HepG2 (cell line): ENCODE data around the gene PARD3. TPM values are rescaled to one million over a fixed set of nuclear protein-coding genes. Genes with fewer than 3 reads are reported as not detected.

ENCODE experiments used
- ATAC-seq: fragments of 200-7000 bp; cut with Tn5 transposase; 3 replicates; pipeline ENCODE4 v1.9.1; 2020; ENCODE audit warnings: mild to moderate bottlenecking, moderate library complexity
- BruUV-seq: library from RNA; stranded (reverse); fragments of 400-500 nt; replicated peaks from 2 replicates; lab custom pipeline; 2021; lab: Mats Ljungman, UMichigan
- CTCF ChIA-PET: fragments of 300-600 bp; formaldehyde crosslinking; extraction: SDS; loops from one replicate; lab custom pipeline; 2021; ENCODE audit warnings: low total read pairs, inconsistent platforms, low intra/inter-chr PET ratio; lab: Yijun Ruan, JAX
- POLR2A ChIA-PET: fragments of 350-600 bp; sonication (Branson Sonifier 250); formaldehyde crosslinking; loops from one replicate; lab custom pipeline; 2020; ENCODE audit warnings: antibody characterized with exemption, inconsistent platforms; lab: Yijun Ruan, JAX
- DNase-seq: peaks from one replicate; pipeline ENCODE4 v3.0.0-alpha.2; 2015; ENCODE audit warnings: low spot score
- FAIRE-seq: peaks from 3 replicates; lab custom pipeline; 2011; peaks lifted over from hg19 to GRCh38; lab: Jason Lieb, UNC
- H2AFZ ChIP-seq: one replicate; pipeline ENCODE4 v1.6.1; 2011; ENCODE audit warnings: low read length, inconsistent platforms
- H3K27ac ChIP-seq: fragments of 300-600 bp; 3 replicates; pipeline ENCODE4 v1.8.0; 2011; ENCODE audit warnings: mixed run types, mild to moderate bottlenecking, mixed read lengths, low read length, inconsistent platforms; ENCODE audit not compliant: insufficient read depth; ENCODE audit errors: extremely low read length
- H3K27me3 ChIP-seq, 2 experiments: fragments of 200-600 bp in 1 of 2; 2 replicates in 1 of 2; 3 replicates in 1 of 2; pipeline versions ENCODE4 v1.6.0 to v1.8.0; 2011; ENCODE audit warnings: low read length in 2 of 2, mild to moderate bottlenecking in 2 of 2, moderate library complexity in 2 of 2, inconsistent platforms in 1 of 2; ENCODE audit not compliant: insufficient read depth in 2 of 2, control insufficient read depth in 1 of 2
- H3K36me3 ChIP-seq, 2 experiments: fragments of 200-600 bp in 1 of 2; replicated peaks in 1 of 2; 2 replicates in 1 of 2; 3 replicates in 1 of 2; pipeline versions ENCODE4 v1.5.1 to v1.8.0; 2011; ENCODE audit warnings: low read length in 2 of 2, inconsistent platforms in 1 of 2; ENCODE audit not compliant: insufficient read depth in 2 of 2, control insufficient read depth in 1 of 2
- H3K4me1 ChIP-seq: 2 replicates; pipeline ENCODE4 v1.5.1; 2012; ENCODE audit warnings: low read length, inconsistent platforms; ENCODE audit not compliant: insufficient read depth
- H3K4me2 ChIP-seq: 2 replicates; pipeline ENCODE4 v1.6.0; 2011; ENCODE audit warnings: low read depth, low read length, inconsistent platforms
- H3K4me3 ChIP-seq, 3 experiments: fragments of 200-600 bp in 1 of 3; sonication (generic), shearing (Covaris generic) in 1 of 3; replicated peaks in 1 of 3; 2 replicates each; pipeline ENCODE4 v1.5.1; 2011 to 2016; ENCODE audit warnings: low read length in 3 of 3, inconsistent platforms in 2 of 3, low read depth in 2 of 3, mild to moderate bottlenecking in 2 of 3, control low read depth in 1 of 3, mixed read lengths in 1 of 3; ENCODE audit not compliant: insufficient read depth in 1 of 3
- H3K79me2 ChIP-seq: one replicate; pipeline ENCODE4 v1.6.1; 2011; ENCODE audit warnings: low read length, inconsistent platforms; ENCODE audit not compliant: insufficient read depth
- H3K9ac ChIP-seq: 2 replicates; pipeline ENCODE4 v1.6.0; 2011; ENCODE audit warnings: mild to moderate bottlenecking, low read depth, low read length, inconsistent platforms; ENCODE audit not compliant: insufficient read depth
- H3K9me3 ChIP-seq: 2 replicates; pipeline ENCODE4 v1.5.1; 2012; ENCODE audit warnings: mild to moderate bottlenecking, low read length
- H4K20me1 ChIP-seq: 2 replicates; pipeline ENCODE4 v1.6.0; 2011; ENCODE audit warnings: inconsistent platforms, mild to moderate bottlenecking, low read length, moderate library complexity; ENCODE audit not compliant: insufficient read depth
- AFF4 ChIP-seq: sonication (generic); formaldehyde crosslinking; IDR thresholded peaks from 2 replicates; pipeline ENCODE4 v1.4.0; 2020; ENCODE audit warnings: missing genetic modification reagents
- CREM ChIP-seq, 2 experiments: sonication (generic) in 1 of 2; formaldehyde crosslinking in 1 of 2; IDR thresholded peaks; 2 replicates each; pipeline versions ENCODE4 v1.4.0 to v1.6.1; 2016 to 2020; ENCODE audit warnings: antibody characterized with exemption in 1 of 2, mild to moderate bottlenecking in 1 of 2, missing genetic modification reagents in 1 of 2
- HNF4G ChIP-seq, 2 experiments: sonication (generic) in 1 of 2; formaldehyde crosslinking in 1 of 2; IDR thresholded peaks; 2 replicates each; pipeline versions ENCODE4 v1.4.0 to v1.6.1; 2011 to 2020; ENCODE audit warnings: borderline replicate concordance in 2 of 2, low read depth in 2 of 2, mild to moderate bottlenecking in 2 of 2, low read length in 1 of 2, missing genetic modification reagents in 1 of 2, moderate library complexity in 1 of 2
- KDM6A ChIP-seq: IDR thresholded peaks from 2 replicates; pipeline ENCODE4 v1.6.1; 2016; ENCODE audit warnings: low read depth
- KIAA2018 ChIP-seq: sonication (generic); formaldehyde crosslinking; IDR thresholded peaks from 2 replicates; pipeline ENCODE4 v1.5.0; 2020; ENCODE audit warnings: mild to moderate bottlenecking, missing genetic modification reagents, borderline replicate concordance
- KLF6 ChIP-seq: IDR thresholded peaks from 2 replicates; pipeline ENCODE4 v1.8.0; 2016; ENCODE audit warnings: missing biosample characterization, missing genetic modification reagents
- MEF2D ChIP-seq: sonication (generic); formaldehyde crosslinking; IDR thresholded peaks from 2 replicates; pipeline ENCODE4 v1.5.1; 2020; ENCODE audit warnings: mild to moderate bottlenecking, missing genetic modification reagents
- REL ChIP-seq: sonication (generic); formaldehyde crosslinking; conservative IDR thresholded peaks from 2 replicates; pipeline ENCODE4 v1.8.0; 2022; ENCODE audit warnings: mild to moderate bottlenecking, missing genetic modification reagents, moderate library complexity
- ZMAT3 ChIP-seq: sonication (generic); formaldehyde crosslinking; conservative IDR thresholded peaks from 2 replicates; pipeline ENCODE4 v1.7.0; 2021; ENCODE audit warnings: missing genetic modification reagents
- ZNF124 ChIP-seq: sonication (generic); formaldehyde crosslinking; IDR thresholded peaks from 2 replicates; pipeline ENCODE4 v1.4.0; 2020; ENCODE audit warnings: missing genetic modification reagents
- WGBS: methylation state at CpG from one replicate; pipeline ENCODE4 v1.1.6; 2017; ENCODE audit warnings: low lambda C conversion rate; 5-methylcytosine and 5-hydroxymethylcytosine counted together
- in situ Hi-C: cut with HindIII; loops from 2 replicates; pipeline ENCODE4 v1.10.0; 2017; ENCODE audit warnings: low pct_unique_long_range_greater_than_20kb; ENCODE audit not compliant: extremely low pct_ligation_motif_present
- intact Hi-C: fragments of 100-400 bp; cut with micrococcal nuclease; formaldehyde crosslinking; loops from one replicate; pipeline ENCODE4 v1.10.0; 2022; ENCODE audit not compliant: unreplicated experiment
- polyA plus RNA-seq, 8 experiments: library from polyadenylated mRNA; depleted of rRNA in 3 of 8; stranded (reverse) in 7 of 8; unstranded in 1 of 8; fragments of >200 nt; fragmentation: Illumina TruSeq in 4 of 8; extraction: Trizol in 4 of 8; gene quantifications; 2 replicates each; pipeline versions ENCODE4 v1.2.1 to v1.2.3, GENCODE V29; 2011 to 2016; ENCODE audit warnings: low read depth in 4 of 8, missing spikeins in 1 of 8, mixed read lengths in 1 of 8; ENCODE audit not compliant: insufficient read depth in 1 of 8
- total RNA-seq, 5 experiments: library from RNA; depleted of rRNA; stranded (reverse); fragments of >200 nt; fragmentation: Illumina TruSeq; extraction: Trizol; gene quantifications; 2 replicates each; pipeline ENCODE4 v1.2.3, GENCODE V29; 2016; ENCODE audit warnings: low read depth in 1 of 5

Gene PARD3
- total and polyA plus RNA-seq, 2 of the 13 experiments (the other 11 are each of a cell fraction or from before 2014, with no cell fraction given), result 40.9 to 60.0 TPM

GRCh38 chr10:34655286-34656170 lies 159.6 kb downstream of the PARD3 start:
- ATAC-seq (peak; percentile 33; the same call in 2 of the 3 replicates), DNase-seq (peak; percentile 63), FAIRE-seq (peak; percentile 64)
- Histone ChIP-seq H2AFZ (no peak overlapping the region), H3K4me2 (no peak overlapping the region), H3K27me3 (no peaks in the 10 kb centered on the region), H4K20me1 (peaks cover 12% of the 10 kb centered on the region; the same call in 1 of the 2 replicates), H3K27ac (no peak overlapping the region), H3K4me1 (peaks cover 42% of the 10 kb centered on the region), H3K9me3 (no peaks in the 10 kb centered on the region), H3K4me3 (no peak overlapping the region), H3K36me3 (peaks cover 0 to 2% of the 10 kb centered on the region in 2 experiments; a peak in 1 of 5 replicates), H3K9ac (no peak overlapping the region), H3K79me2 (peaks cover 48% of the 10 kb centered on the region)
- ChIA-PET CTCF (interaction anchor here (0.9 to 1.3 kb wide), 3 partner anchors 169 to 303 kb away, joined by 3 to 6 read pairs (median 5); no protein-coding TSS in a partner anchor), POLR2A (no interaction called here)
- BruUV-seq, result no TSS peak
- intact Hi-C loops (loop anchor here (2.0 to 10.0 kb wide), 2 partner anchors 171 to 329 kb away; no protein-coding TSS in a partner anchor), in situ Hi-C loops (no loop called here)
- WGBS, result 53% methylated on average over 6 of the region's 6 CpGs
- TF ChIP-seq ZNF124 (peak; percentile 64; the same call in 1 of the 2 replicates), AFF4 (CRISPR knock-in tag) (no peak), HNF4G (IDR thresholded peaks at IDR 0.05; ENCODE audit: borderline replicate concordance, low read depth, low read length) (no peak), HNF4G (CRISPR knock-in tag; IDR thresholded peaks at IDR 0.05; ENCODE audit: borderline replicate concordance, low read depth) (no peak), KLF6 (CRISPR knock-in tag) (no peak), KDM6A (CRISPR knock-in tag) (no peak), KIAA2018 (CRISPR knock-in tag) (no peak), MEF2D (no peak), ZMAT3 (CRISPR knock-in tag) (no peak), REL (CRISPR knock-in tag) (no peak), CREM (IDR thresholded peaks at IDR 0.05) (no peak), CREM (CRISPR knock-in tag; IDR thresholded peaks at IDR 0.05) (no peak)
